Measurements from ENCODE around the gene GMDS.
A peak's percentile ranks its signal among the peaks of the same experiment; 100 is the strongest.

The GMDS gene

GRCh38 chr6:2245103-2245876 is at the start of gene GMDS:
Gene GMDS (minus strand): TSS chr6:2245605.
- FAIRE-seq, result peak; percentile 98
- peak; percentile 90 for DNase-seq (ENCODE audit: insufficient read length, low spot score)

- DNase-seq (ENCODE audit: insufficient read length, low spot score), result no peak
- FAIRE-seq, result no peak
These were observed 40.1 kb upstream of the GMDS start for GRCh38 chr6:2285510-2285909.

- FAIRE-seq (no peak), DNase-seq (ENCODE audit: insufficient read length, low spot score) (no peak)
These were observed 30.5 kb upstream of the GMDS start for GRCh38 chr6:2275892-2276242.

- DNase-seq (ENCODE audit: insufficient read length, low spot score), result peak; percentile 31
- FAIRE-seq, result no peak
These were observed 29.8 kb upstream of the GMDS start for GRCh38 chr6:2274981-2275891.

GRCh38 chr6:2272696-2273095 is 27.3 kb upstream of the GMDS start:
- no peak for FAIRE-seq

GRCh38 chr6:2270054-2270453 is 24.6 kb upstream of the GMDS start:
- FAIRE-seq (no peak), DNase-seq (ENCODE audit: insufficient read length, low spot score) (no peak)

More at GRCh38 chr6:2272696-2273095, 27.3 kb upstream of the GMDS start:
- no peak for DNase-seq (ENCODE audit: insufficient read length, low spot score)

GRCh38 chr6:2266841-2267240 is 21.4 kb upstream of the GMDS start:
- no peak for DNase-seq (ENCODE audit: insufficient read length, low spot score)
- no peak for FAIRE-seq

GRCh38 chr6:2266031-2266795 is 20.8 kb upstream of the GMDS start:
- DNase-seq (ENCODE audit: insufficient read length, low spot score) (no peak), FAIRE-seq (no peak)

GRCh38 chr6:2264932-2265331 is 19.5 kb upstream of the GMDS start:
- DNase-seq (ENCODE audit: insufficient read length, low spot score) (no peak), FAIRE-seq (no peak)

GRCh38 chr6:2263896-2264295 is 18.5 kb upstream of the GMDS start:
- FAIRE-seq (no peak), DNase-seq (ENCODE audit: insufficient read length, low spot score) (no peak)

GRCh38 chr6:2259574-2259973 is 14.2 kb upstream of the GMDS start:
- DNase-seq (ENCODE audit: insufficient read length, low spot score) (no peak), FAIRE-seq (no peak)

- DNase-seq (ENCODE audit: insufficient read length, low spot score), result no peak
- FAIRE-seq, result no peak
These were observed 13.6 kb upstream of the GMDS start for GRCh38 chr6:2259002-2259494.

GRCh38 chr6:2258112-2258511 is 12.7 kb upstream of the GMDS start:
- no peak for DNase-seq (ENCODE audit: insufficient read length, low spot score)
- FAIRE-seq, result no peak

GRCh38 chr6:2257363-2257762 is 12.0 kb upstream of the GMDS start:
- no peak for DNase-seq (ENCODE audit: insufficient read length, low spot score)
- FAIRE-seq, result no peak

GRCh38 chr6:2254747-2255146 is 9.3 kb upstream of the GMDS start:
- no peak for FAIRE-seq

GRCh38 chr6:2249126-2249525 is 3.7 kb upstream of the GMDS start:
- FAIRE-seq, result no peak

More at GRCh38 chr6:2254747-2255146, 9.3 kb upstream of the GMDS start:
- no peak for DNase-seq (ENCODE audit: insufficient read length, low spot score)

GRCh38 chr6:2247664-2248063 is 2.3 kb upstream of the GMDS start:
- no peak for FAIRE-seq
- no peak for DNase-seq (ENCODE audit: insufficient read length, low spot score)

More at GRCh38 chr6:2249126-2249525, 3.7 kb upstream of the GMDS start:
- DNase-seq (ENCODE audit: insufficient read length, low spot score), result no peak

- DNase-seq (ENCODE audit: insufficient read length, low spot score) (no peak), FAIRE-seq (no peak)
These were observed 765 bp upstream of the GMDS start for GRCh38 chr6:2245877-2246863.

- DNase-seq (ENCODE audit: insufficient read length, low spot score) (no peak), FAIRE-seq (no peak)
These were observed 923 bp downstream of the GMDS start for GRCh38 chr6:2244261-2245102.

Data from HTR-8/SVneo (cell line).